Lung (tissue), 12 donors: ENCODE measurements around the gene GABRG3. TPM values are rescaled to one million over a fixed set of nuclear protein-coding genes. Genes with fewer than 3 reads are reported as not detected.

Source experiments
- ATAC-seq: fragments of 200-7000 bp; cut with Tn5 transposase; one replicate; pipeline ENCODE4 v1.9.1; 2020; ENCODE audit warnings: moderate number of reproducible peaks; ENCODE audit not compliant: insufficient read depth, low FRiP score
- DNase-seq, 3 donors: peaks; one replicate each; pipeline ENCODE4 v3.0.0-alpha.2; 2013 to 2017
- H3K27ac ChIP-seq, 2 donors: one replicate each; pipeline ENCODE4 v1.5.1; 2013; ENCODE audit warnings: mild to moderate bottlenecking in 2 of 2, moderate library complexity in 2 of 2, control low read depth in 1 of 2, inconsistent platforms in 1 of 2, low read depth in 1 of 2, low read length in 1 of 2
- H3K27me3 ChIP-seq, 3 donors: one replicate each; pipeline ENCODE4 v1.5.1; 2013; ENCODE audit warnings: low read length in 2 of 3; ENCODE audit not compliant: control insufficient read depth in 3 of 3, insufficient read depth in 3 of 3
- H3K36me3 ChIP-seq, 4 donors: one replicate each; pipeline ENCODE4 v1.5.1; 2013; ENCODE audit warnings: low read length in 4 of 4, mild to moderate bottlenecking in 1 of 4, moderate library complexity in 1 of 4; ENCODE audit not compliant: control insufficient read depth in 4 of 4, insufficient read depth in 4 of 4
- H3K4me1 ChIP-seq, 5 donors: one replicate each; pipeline ENCODE4 v1.5.1; 2013; ENCODE audit warnings: low read length in 5 of 5, mild to moderate bottlenecking in 2 of 5, moderate library complexity in 1 of 5; ENCODE audit not compliant: control insufficient read depth in 5 of 5, insufficient read depth in 5 of 5
- H3K4me3 ChIP-seq: one replicate; pipeline ENCODE4 v1.5.1; 2013; ENCODE audit warnings: mild to moderate bottlenecking, control low read depth, moderate library complexity
- H3K9ac ChIP-seq, 2 donors: one replicate each; pipeline ENCODE4 v1.5.1; 2013; ENCODE audit warnings: low read length in 2 of 2, control low read depth in 1 of 2; ENCODE audit not compliant: insufficient read depth in 1 of 2
- H3K9me3 ChIP-seq, 4 donors: one replicate each; pipeline ENCODE4 v1.5.1; 2013; ENCODE audit warnings: low read length in 3 of 4, mild to moderate bottlenecking in 1 of 4, moderate library complexity in 1 of 4; ENCODE audit not compliant: control insufficient read depth in 4 of 4, insufficient read depth in 3 of 4
- WGBS, 2 donors: extraction: QIAGEN DNeasy Blood & Tissue Kit; methylation state at CpG; one replicate each; pipeline ENCODE4 v1.1.7; 2013; 5-methylcytosine and 5-hydroxymethylcytosine counted together
- polyA plus RNA-seq, 2 donors: library from polyadenylated mRNA; stranded (reverse); fragments of 200-250 nt; gene quantifications; one replicate each; pipeline ENCODE4 v1.2.1, GENCODE V29; 2013
- total RNA-seq, 2 donors: library from RNA; depleted of rRNA in 1 of 2; stranded (reverse); fragments of >200 nt in 1 of 2; gene quantifications; one replicate each; pipeline ENCODE4 v1.2.1, GENCODE V29; 2014 to 2021
- TF ChIP-seq, protein P1 (sequence below): IDR thresholded peaks from 2 replicates; pipeline ENCODE4 v1.5.1; 2012; ENCODE audit warnings: mild to moderate bottlenecking; ENCODE audit errors: control extremely low read depth, extremely low read depth
- donor health status: control.
- donor health status: control.
- donor health status: Bipolar disorder and iron deficiency.
- donor health status: healthy.
- donor health status: DM: yes; HTN: yes; CAD: no.

Gene GABRG3
- total and polyA plus RNA-seq, 4 donors: 16.9 TPM; not detected in 3

DNA sequence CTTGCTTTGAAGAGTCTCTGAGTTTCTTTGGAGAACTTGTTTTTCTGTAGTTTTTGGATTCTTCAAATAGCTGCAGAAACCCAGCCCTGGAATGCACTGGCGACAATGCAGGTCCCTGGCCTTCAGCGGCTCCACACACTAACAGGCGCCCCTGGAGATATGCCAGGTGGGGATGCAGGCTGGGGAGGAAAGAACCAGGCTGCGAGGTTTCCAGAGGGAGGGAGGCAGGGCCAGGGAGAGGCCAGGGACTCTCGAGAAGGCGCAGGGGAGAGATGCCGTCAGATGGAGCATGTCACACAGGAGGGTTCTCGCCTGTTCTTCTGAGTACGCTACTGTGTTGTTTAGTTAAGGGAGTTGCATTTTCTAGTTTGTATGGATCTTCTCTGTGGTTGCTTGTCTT lies 283.1 kb downstream of the GABRG3 start:
- Histone ChIP-seq H3K4me3 (no peak overlapping the region), H3K36me3 (no peaks in the 10 kb centered on the region), H3K9ac (no peak overlapping the region), H3K9me3 (peaks cover 0 to 3% (median 0%) of the 10 kb centered on the region in 4 donors), H3K27ac (no peak overlapping the region), H3K4me1 (peaks cover 0 to 8% (median 0%) of the 10 kb centered on the region in 5 donors), H3K27me3 (no peaks in the 10 kb centered on the region)
- TF ChIP-seq, protein P1, sequence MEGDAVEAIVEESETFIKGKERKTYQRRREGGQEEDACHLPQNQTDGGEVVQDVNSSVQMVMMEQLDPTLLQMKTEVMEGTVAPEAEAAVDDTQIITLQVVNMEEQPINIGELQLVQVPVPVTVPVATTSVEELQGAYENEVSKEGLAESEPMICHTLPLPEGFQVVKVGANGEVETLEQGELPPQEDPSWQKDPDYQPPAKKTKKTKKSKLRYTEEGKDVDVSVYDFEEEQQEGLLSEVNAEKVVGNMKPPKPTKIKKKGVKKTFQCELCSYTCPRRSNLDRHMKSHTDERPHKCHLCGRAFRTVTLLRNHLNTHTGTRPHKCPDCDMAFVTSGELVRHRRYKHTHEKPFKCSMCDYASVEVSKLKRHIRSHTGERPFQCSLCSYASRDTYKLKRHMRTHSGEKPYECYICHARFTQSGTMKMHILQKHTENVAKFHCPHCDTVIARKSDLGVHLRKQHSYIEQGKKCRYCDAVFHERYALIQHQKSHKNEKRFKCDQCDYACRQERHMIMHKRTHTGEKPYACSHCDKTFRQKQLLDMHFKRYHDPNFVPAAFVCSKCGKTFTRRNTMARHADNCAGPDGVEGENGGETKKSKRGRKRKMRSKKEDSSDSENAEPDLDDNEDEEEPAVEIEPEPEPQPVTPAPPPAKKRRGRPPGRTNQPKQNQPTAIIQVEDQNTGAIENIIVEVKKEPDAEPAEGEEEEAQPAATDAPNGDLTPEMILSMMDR: no peak
- no peak for ATAC-seq
- 67 to 80% methylated on average over 9 of the region's 9 CpGs for WGBS, 2 donors
- peak; percentile 53 to 64 (median 60) for DNase-seq

DNA sequence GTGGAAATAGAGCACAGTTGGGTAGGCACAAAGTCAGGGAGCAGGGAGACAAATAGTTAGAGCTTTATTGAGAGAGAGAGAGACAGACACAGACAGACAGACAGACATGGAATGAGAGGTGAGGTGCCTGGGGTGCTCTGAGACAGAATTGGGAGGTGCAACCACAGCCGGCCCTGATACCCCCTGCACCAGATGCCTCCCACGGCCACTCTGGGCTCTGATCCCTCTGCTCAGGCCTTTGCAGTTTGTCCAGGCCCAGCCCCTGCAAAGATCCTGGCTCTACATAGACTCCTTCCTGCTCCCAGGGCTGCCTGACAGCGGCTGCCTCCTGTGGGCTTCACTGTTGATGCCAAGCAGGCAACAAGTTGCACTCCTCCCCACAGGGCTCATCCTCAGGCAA lies 283.8 kb downstream of the GABRG3 start:
- ATAC-seq: no peak
- H3K36me3 ChIP-seq: no peaks in the 10 kb centered on the region
- no peak overlapping the region for H3K4me3 ChIP-seq
- 71 to 90% methylated on average over 3 of the region's 3 CpGs for WGBS, 2 donors
- no peaks in the 10 kb centered on the region for H3K27me3 ChIP-seq
- no peak for DNase-seq
- TF ChIP-seq, protein P1: no peak
- H3K9me3 ChIP-seq: peaks cover 0 to 3% (median 0%) of the 10 kb centered on the region in 4 donors
- no peak overlapping the region for H3K27ac ChIP-seq
- H3K9ac ChIP-seq: no peak overlapping the region
- H3K4me1 ChIP-seq: peaks cover 0 to 8% (median 0%) of the 10 kb centered on the region in 5 donors

DNA sequence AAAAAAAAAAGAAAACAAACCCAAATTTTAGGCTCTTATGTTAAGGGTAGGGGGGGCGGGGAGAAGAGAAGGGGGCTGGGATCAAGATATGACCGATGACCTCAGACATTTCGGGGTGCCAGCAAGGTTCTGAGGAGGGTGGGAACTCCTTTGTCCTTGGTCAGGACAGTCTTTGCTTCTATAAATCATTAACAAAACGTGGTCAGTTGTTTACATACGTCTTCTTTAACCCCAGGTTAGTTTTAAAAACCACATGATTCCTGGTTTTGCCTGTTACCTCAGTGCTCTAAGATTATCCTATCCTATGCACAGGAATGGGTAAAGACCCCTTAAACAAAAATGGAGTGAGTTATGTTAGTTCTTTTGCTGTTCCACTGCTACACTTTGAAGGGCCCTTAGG lies 285.5 kb downstream of the GABRG3 start:
- no peaks in the 10 kb centered on the region for H3K36me3 ChIP-seq
- 76 to 79% methylated on average over 5 of the region's 5 CpGs for WGBS, 2 donors

More for the DNA sequence above, 285.5 kb downstream of the GABRG3 start:
- Histone ChIP-seq H3K9me3 (no peaks in the 10 kb centered on the region), H3K4me1 (peaks cover 0 to 8% (median 0%) of the 10 kb centered on the region in 5 donors), H3K9ac (no peak overlapping the region), H3K27ac (no peak overlapping the region), H3K4me3 (no peak overlapping the region), H3K27me3 (no peaks in the 10 kb centered on the region)
- no peak for DNase-seq
- ATAC-seq: no peak
- TF ChIP-seq, protein P1: no peak
